Measurements from ENCODE around the gene NTSR2. TPM values are rescaled to one million over a fixed set of nuclear protein-coding genes. Genes with fewer than 3 reads are reported as not detected.

The NTSR2 gene
- total RNA-seq = not detected

GRCh38 chr2:11669454-11670291 lies at the start of gene NTSR2:
NTSR2 (minus strand) TSS chr2:11670195; CDS start chr2:11670129, 66 bp downstream.
- Histone ChIP-seq H3K4me1 (peaks cover 0 to 12% of the 10 kb centered on the region in 2 donors), H3K27me3 (no peaks in the 10 kb centered on the region), H3K4me3 (peak within 1 kb of the TSS in 1 of 2 donors; percentile 7), H3K9me3 (no peaks in the 10 kb centered on the region), H3K27ac (peak within 1 kb of the TSS in 1 of 2 donors; percentile 3), H3K36me3 (no peaks in the 10 kb centered on the region)
- TF ChIP-seq, protein P1, sequence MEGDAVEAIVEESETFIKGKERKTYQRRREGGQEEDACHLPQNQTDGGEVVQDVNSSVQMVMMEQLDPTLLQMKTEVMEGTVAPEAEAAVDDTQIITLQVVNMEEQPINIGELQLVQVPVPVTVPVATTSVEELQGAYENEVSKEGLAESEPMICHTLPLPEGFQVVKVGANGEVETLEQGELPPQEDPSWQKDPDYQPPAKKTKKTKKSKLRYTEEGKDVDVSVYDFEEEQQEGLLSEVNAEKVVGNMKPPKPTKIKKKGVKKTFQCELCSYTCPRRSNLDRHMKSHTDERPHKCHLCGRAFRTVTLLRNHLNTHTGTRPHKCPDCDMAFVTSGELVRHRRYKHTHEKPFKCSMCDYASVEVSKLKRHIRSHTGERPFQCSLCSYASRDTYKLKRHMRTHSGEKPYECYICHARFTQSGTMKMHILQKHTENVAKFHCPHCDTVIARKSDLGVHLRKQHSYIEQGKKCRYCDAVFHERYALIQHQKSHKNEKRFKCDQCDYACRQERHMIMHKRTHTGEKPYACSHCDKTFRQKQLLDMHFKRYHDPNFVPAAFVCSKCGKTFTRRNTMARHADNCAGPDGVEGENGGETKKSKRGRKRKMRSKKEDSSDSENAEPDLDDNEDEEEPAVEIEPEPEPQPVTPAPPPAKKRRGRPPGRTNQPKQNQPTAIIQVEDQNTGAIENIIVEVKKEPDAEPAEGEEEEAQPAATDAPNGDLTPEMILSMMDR (IDR thresholded peaks at IDR 0.05) = peak in 1 of 2 donors; percentile 32
- DNase-seq (ENCODE audit: low spot score) = no peak

DNA sequence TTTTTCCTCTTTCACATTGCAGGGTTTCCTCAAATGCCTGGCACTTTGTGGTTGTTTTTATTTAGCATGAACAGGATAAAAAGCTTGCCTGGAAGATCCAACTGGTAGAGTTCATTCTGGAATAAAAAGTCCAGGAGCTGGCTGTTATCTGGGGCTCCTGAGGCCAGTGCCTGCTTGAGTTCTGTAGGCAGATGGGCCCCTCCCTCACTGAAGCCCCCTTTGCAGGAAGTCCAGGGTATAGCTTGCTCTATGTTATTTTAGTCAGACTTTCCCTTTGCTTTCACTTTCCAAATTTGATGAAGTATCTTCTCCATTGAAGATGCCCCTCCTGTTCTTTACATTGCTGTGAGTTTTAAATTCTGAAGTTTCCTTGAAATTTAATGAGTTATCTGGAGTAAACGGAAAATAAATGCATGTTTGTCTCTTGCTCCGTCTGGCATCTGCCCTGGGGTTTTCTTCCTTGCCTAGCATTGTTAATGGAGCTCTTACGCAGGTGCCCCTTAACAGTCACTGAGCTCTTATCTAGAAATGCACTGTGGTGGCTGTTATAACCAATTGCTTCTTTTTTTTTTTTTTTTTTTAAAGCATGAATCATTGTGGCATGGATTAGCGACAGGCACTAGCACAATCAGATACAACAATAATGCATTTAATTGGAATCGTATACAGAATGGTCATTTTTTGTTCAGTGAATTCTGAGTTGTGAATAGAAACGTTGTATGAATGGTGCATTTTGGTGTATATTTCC lies 49.4 kb upstream of the NTSR2 start:
- Histone ChIP-seq H3K36me3 (no peaks in the 10 kb centered on the region), H3K4me1 (no peaks in the 10 kb centered on the region), H3K4me3 (no peak overlapping the region), H3K27ac (no peak overlapping the region), H3K27me3 (no peaks in the 10 kb centered on the region), H3K9me3 (no peaks in the 10 kb centered on the region)
- TF ChIP-seq, protein P1 (IDR thresholded peaks at IDR 0.05) = no peak
- DNase-seq (ENCODE audit: low spot score) = no peak

- TF ChIP-seq, protein P1 (IDR thresholded peaks at IDR 0.05) = no peak
- no peaks in the 10 kb centered on the region for H3K27me3 ChIP-seq
- DNase-seq (ENCODE audit: low spot score) = no peak
- no peak overlapping the region for H3K27ac ChIP-seq
- no peaks in the 10 kb centered on the region for H3K36me3 ChIP-seq
- no peaks in the 10 kb centered on the region for H3K4me1 ChIP-seq
- no peak overlapping the region for H3K4me3 ChIP-seq
- no peaks in the 10 kb centered on the region for H3K9me3 ChIP-seq
Observed at GRCh38 chr2:11718606-11719005, 48.6 kb upstream of the NTSR2 start.

- Histone ChIP-seq H3K36me3 (no peaks in the 10 kb centered on the region), H3K4me1 (no peaks in the 10 kb centered on the region), H3K4me3 (no peak overlapping the region), H3K27me3 (no peaks in the 10 kb centered on the region), H3K27ac (no peak overlapping the region), H3K9me3 (no peaks in the 10 kb centered on the region)
- DNase-seq (ENCODE audit: low spot score) = no peak
- TF ChIP-seq, protein P1 (IDR thresholded peaks at IDR 0.05) = no peak
Observed at GRCh38 chr2:11717623-11718022, 47.6 kb upstream of the NTSR2 start.

GRCh38 chr2:11716689-11717321 lies 46.8 kb upstream of the NTSR2 start:
- H3K9me3 ChIP-seq = no peaks in the 10 kb centered on the region
- TF ChIP-seq, protein P1 (IDR thresholded peaks at IDR 0.05) = no peak
- no peak for DNase-seq (ENCODE audit: low spot score)
- H3K4me1 ChIP-seq = no peaks in the 10 kb centered on the region
- H3K27me3 ChIP-seq = no peaks in the 10 kb centered on the region
- no peak overlapping the region for H3K4me3 ChIP-seq
- H3K27ac ChIP-seq = no peak overlapping the region
- H3K36me3 ChIP-seq = no peaks in the 10 kb centered on the region
